Trophoblast cell (in vitro differentiated cells and primary cell): ENCODE measurements around the gene C12orf57.
"Not testable (repeated sequence)": the region's sequence is repeated elsewhere in the genome, so short reads cannot be mapped to it uniquely, and the experiment has no call there.

Source experiments
- DNase-seq, 2 donors: peaks; one replicate each; pipeline ENCODE4 v3.0.0-alpha.2; 2016
- H2AFZ ChIP-seq: 2 replicates; pipeline ENCODE4 v1.6.1; 2013; ENCODE audit warnings: low read length, moderate library complexity, mild to moderate bottlenecking; ENCODE audit not compliant: insufficient read depth, poor library complexity
- H2AK5ac ChIP-seq: 2 replicates; pipeline ENCODE4 v1.6.1; 2013; ENCODE audit warnings: mild to moderate bottlenecking, low read length
- H2BK120ac ChIP-seq: 2 replicates; pipeline ENCODE4 v1.6.1; 2013; ENCODE audit warnings: low read length, mild to moderate bottlenecking, moderate library complexity; ENCODE audit not compliant: insufficient read depth, poor library complexity
- H2BK12ac ChIP-seq: 2 replicates; pipeline ENCODE4 v1.6.1; 2013; ENCODE audit warnings: mild to moderate bottlenecking, low read length, moderate library complexity
- H2BK5ac ChIP-seq: 2 replicates; pipeline ENCODE4 v1.6.1; 2013; ENCODE audit warnings: low read length, low read depth, moderate library complexity, mild to moderate bottlenecking; ENCODE audit not compliant: poor library complexity
- H3K14ac ChIP-seq: 2 replicates; pipeline ENCODE4 v1.6.1; 2013; ENCODE audit warnings: mild to moderate bottlenecking, low read length
- H3K18ac ChIP-seq: 2 replicates; pipeline ENCODE4 v1.6.1; 2013; ENCODE audit warnings: mild to moderate bottlenecking, low read length
- H3K23ac ChIP-seq: 2 replicates; pipeline ENCODE4 v1.6.1; 2013; ENCODE audit warnings: low read length
- H3K27ac ChIP-seq: 2 replicates; pipeline ENCODE4 v1.5.1; 2013; ENCODE audit warnings: low read depth, mild to moderate bottlenecking, inconsistent platforms, low read length, moderate library complexity
- H3K27me3 ChIP-seq: 2 replicates; pipeline ENCODE4 v1.6.1; 2013; ENCODE audit warnings: inconsistent platforms, mild to moderate bottlenecking, low read length, moderate library complexity; ENCODE audit not compliant: insufficient read depth
- H3K36me3 ChIP-seq, 2 experiments: 1 replicate in 1 of 2; 2 replicates in 1 of 2; pipeline ENCODE4 v1.6.1; 2013; ENCODE audit warnings: low read length in 2 of 2, mild to moderate bottlenecking in 2 of 2, moderate library complexity in 1 of 2; ENCODE audit not compliant: insufficient read depth in 2 of 2, control insufficient read depth in 1 of 2
- H3K4ac ChIP-seq: 2 replicates; pipeline ENCODE4 v1.6.1; 2013; ENCODE audit warnings: low read depth, mild to moderate bottlenecking, low read length, moderate library complexity
- H3K4me1 ChIP-seq, 2 experiments: 1 replicate in 1 of 2; 2 replicates in 1 of 2; pipeline ENCODE4 v1.6.1; 2013; ENCODE audit warnings: low read length in 2 of 2, mild to moderate bottlenecking in 2 of 2, moderate library complexity in 1 of 2; ENCODE audit not compliant: insufficient read depth in 2 of 2, control insufficient read depth in 1 of 2
- H3K4me2 ChIP-seq: 2 replicates; pipeline ENCODE4 v1.6.1; 2013; ENCODE audit warnings: inconsistent platforms, mild to moderate bottlenecking, low read length, moderate library complexity
- H3K4me3 ChIP-seq: 2 replicates; pipeline ENCODE4 v1.5.1; 2013; ENCODE audit warnings: mild to moderate bottlenecking, low read depth, low read length, inconsistent platforms
- H3K79me1 ChIP-seq: one replicate; pipeline ENCODE4 v1.6.1; 2013; ENCODE audit warnings: low read length
- H3K79me2 ChIP-seq: 2 replicates; pipeline ENCODE4 v1.6.1; 2013; ENCODE audit warnings: low read length, mild to moderate bottlenecking; ENCODE audit not compliant: control insufficient read depth, insufficient read depth, poor library complexity
- H3K9ac ChIP-seq: 2 replicates; pipeline ENCODE4 v1.6.1; 2013; ENCODE audit warnings: mild to moderate bottlenecking, low read length
- H3K9me3 ChIP-seq: 2 replicates; pipeline ENCODE4 v1.6.1; 2013; ENCODE audit warnings: low read depth, mild to moderate bottlenecking, control low read depth, inconsistent platforms, low read length; ENCODE audit not compliant: insufficient read depth
- H4K12ac ChIP-seq: 2 replicates; pipeline ENCODE4 v1.6.1; 2013; ENCODE audit warnings: low read depth, mild to moderate bottlenecking, low read length, moderate library complexity
- H4K8ac ChIP-seq: 2 replicates; pipeline ENCODE4 v1.6.1; 2013; ENCODE audit warnings: low read depth, mild to moderate bottlenecking, low read length, moderate library complexity
- H4K91ac ChIP-seq: one replicate; pipeline ENCODE4 v1.6.1; 2013; ENCODE audit warnings: low read depth, mild to moderate bottlenecking, low read length, moderate library complexity
- WGBS: extraction: QIAGEN DNeasy Blood & Tissue Kit; methylation state at CpG from one replicate; pipeline ENCODE4 v1.1.7; 2013; ENCODE audit warnings: missing lambda C conversion rate; ENCODE audit not compliant: insufficient read length, insufficient coverage; ENCODE audit errors: extremely low coverage; 5-methylcytosine and 5-hydroxymethylcytosine counted together

The C12orf57 gene

DNA sequence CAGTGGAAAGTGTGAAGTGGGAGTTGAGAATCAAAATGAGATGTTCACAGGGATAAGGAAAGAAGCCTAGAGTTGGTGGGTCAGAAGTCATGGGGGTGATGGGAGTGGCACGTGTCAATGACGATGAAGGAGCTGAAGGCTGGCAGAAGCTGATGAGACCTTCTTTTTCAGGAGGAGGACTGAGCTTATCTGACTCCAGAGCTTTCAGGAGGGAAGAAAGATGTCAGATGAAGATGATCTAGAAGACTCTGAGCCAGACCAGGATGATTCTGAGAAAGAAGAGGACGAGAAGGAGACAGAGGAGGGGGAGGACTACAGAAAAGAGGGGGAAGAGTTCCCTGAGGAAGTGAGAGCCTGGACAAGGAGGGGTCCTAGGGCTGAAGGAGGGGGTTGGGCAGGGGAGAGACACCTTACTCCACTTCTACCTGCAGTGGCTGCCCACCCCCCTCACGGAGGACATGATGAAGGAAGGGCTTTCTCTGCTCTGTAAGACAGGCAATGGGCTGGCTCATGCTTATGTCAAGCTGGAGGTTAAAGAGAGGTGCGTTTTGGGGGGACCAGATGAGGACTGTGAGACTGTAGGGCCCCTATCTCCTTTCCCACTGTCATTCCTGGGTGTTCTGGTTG lies 38.3 kb upstream of the C12orf57 start:
- peak overlapping the region; percentile 65 for H3K4me2 ChIP-seq
- H3K36me3 ChIP-seq: no peaks in the 10 kb centered on the region
- no peak overlapping the region for H3K4ac ChIP-seq
- H3K79me1 ChIP-seq: peaks cover 8% of the 10 kb centered on the region
- H3K4me3 ChIP-seq: no peak overlapping the region
- no peak overlapping the region for H2BK12ac ChIP-seq
- no peak overlapping the region for H3K14ac ChIP-seq
- H2AFZ ChIP-seq: no peak overlapping the region
- no peak overlapping the region for H3K23ac ChIP-seq
- peaks cover 3% of the 10 kb centered on the region for H3K79me2 ChIP-seq
- H2BK120ac ChIP-seq: no peak overlapping the region
- H4K8ac ChIP-seq: peak overlapping the region; percentile 94
- no peak overlapping the region for H2AK5ac ChIP-seq
- no CpG with 5 or more reads among the region's 5 CpGs for WGBS
- peaks cover 4 to 6% of the 10 kb centered on the region in 2 experiments for H3K4me1 ChIP-seq
- no peak overlapping the region for H3K9ac ChIP-seq
- no peak overlapping the region for H4K91ac ChIP-seq
- H3K27me3 ChIP-seq: no peaks in the 10 kb centered on the region
- H2BK5ac ChIP-seq: no peak overlapping the region
- no peak overlapping the region for H3K18ac ChIP-seq
- peak overlapping the region; percentile 78 for H4K12ac ChIP-seq
- no peaks in the 10 kb centered on the region for H3K9me3 ChIP-seq
- no peak overlapping the region for H3K27ac ChIP-seq
- DNase-seq: no peak

DNA sequence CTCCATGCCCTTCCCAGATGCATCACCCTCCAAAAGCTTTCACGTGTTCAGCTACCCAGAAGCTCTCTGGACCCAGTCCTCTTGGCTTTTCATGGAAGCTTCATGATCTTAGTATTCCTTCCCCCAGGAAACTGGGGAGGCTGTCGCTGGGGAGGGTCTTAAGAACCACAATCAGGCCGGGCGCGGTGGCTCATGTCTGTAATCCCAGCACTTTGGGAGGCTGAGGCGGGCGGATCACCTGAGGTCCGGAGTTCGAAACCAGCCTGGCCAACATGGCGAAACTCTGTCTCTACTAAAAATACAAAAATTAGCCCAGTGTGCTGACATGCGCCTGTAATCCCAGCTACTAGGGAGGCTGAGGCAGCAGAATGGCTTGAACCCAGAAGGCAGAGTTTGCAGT lies 35.7 kb upstream of the C12orf57 start:
- H3K14ac ChIP-seq, H4K91ac ChIP-seq, H3K79me1 ChIP-seq, H2BK5ac ChIP-seq, H3K9me3 ChIP-seq, H2AK5ac ChIP-seq, H3K4me2 ChIP-seq, H3K4me1 ChIP-seq, H3K4ac ChIP-seq, H3K36me3 ChIP-seq, H4K8ac ChIP-seq, H3K4me3 ChIP-seq, H2AFZ ChIP-seq, H3K18ac ChIP-seq, H2BK120ac ChIP-seq, H3K79me2 ChIP-seq, DNase-seq, H3K27me3 ChIP-seq, H3K9ac ChIP-seq, H3K27ac ChIP-seq, H4K12ac ChIP-seq, H2BK12ac ChIP-seq, H3K23ac ChIP-seq: not testable (repeated sequence)
- no CpG with 5 or more reads among the region's 11 CpGs for WGBS

DNA sequence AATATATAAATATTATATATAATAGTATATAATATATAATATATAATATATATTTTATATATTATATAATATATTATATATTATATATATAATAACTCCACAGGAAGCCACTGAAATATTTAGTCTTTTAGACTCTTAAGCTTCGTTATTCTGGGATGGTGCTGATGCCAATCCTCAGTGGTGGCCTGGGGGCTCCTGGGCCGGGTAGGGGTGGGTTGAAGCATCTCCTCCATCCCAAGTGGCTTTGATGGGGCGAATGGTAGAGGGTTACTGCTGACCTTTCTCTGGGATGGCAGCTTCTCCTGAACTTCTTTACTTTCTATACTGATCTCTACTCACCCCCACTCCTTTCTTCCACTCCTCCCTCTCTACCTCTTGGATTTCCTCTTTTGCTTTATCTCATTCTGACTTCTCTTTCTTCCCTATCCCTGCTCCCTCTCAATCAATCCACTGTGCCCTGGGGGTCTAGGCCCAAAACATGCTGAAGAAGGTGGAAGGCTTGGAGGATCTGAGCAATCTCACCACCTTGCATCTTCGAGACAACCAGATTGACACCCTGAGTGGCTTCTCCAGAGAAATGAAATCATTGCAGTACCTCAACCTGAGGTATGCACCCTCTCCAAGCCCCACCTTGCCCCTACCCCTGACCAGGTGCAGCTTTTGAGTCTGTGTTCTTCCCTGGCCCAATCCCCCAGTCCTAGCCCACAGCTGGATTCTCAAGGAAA lies 34.2 kb upstream of the C12orf57 start:
- H3K36me3 ChIP-seq: no peaks in the 10 kb centered on the region
- H3K4ac ChIP-seq: no peak overlapping the region
- H4K91ac ChIP-seq: no peak overlapping the region
- H3K9ac ChIP-seq: no peak overlapping the region
- no peak overlapping the region for H2BK120ac ChIP-seq
- peaks cover 4 to 9% of the 10 kb centered on the region in 2 experiments for H3K4me1 ChIP-seq
- no peak overlapping the region for H2AK5ac ChIP-seq
- no peak overlapping the region for H3K14ac ChIP-seq
- DNase-seq: no peak
- no peak overlapping the region for H3K27ac ChIP-seq
- H2BK5ac ChIP-seq: no peak overlapping the region
- no peak overlapping the region for H3K4me3 ChIP-seq
- H3K79me1 ChIP-seq: peaks cover 4% of the 10 kb centered on the region
- no peak overlapping the region for H4K12ac ChIP-seq
- H3K18ac ChIP-seq: no peak overlapping the region
- H4K8ac ChIP-seq: no peak overlapping the region
- H2BK12ac ChIP-seq: no peak overlapping the region
- H3K4me2 ChIP-seq: no peak overlapping the region
- H3K9me3 ChIP-seq: no peaks in the 10 kb centered on the region
- peaks cover 3% of the 10 kb centered on the region for H3K79me2 ChIP-seq
- no CpG with 5 or more reads among the region's 4 CpGs for WGBS
- H3K23ac ChIP-seq: no peak overlapping the region
- no peak overlapping the region for H2AFZ ChIP-seq
- H3K27me3 ChIP-seq: peaks cover 9% of the 10 kb centered on the region

DNA sequence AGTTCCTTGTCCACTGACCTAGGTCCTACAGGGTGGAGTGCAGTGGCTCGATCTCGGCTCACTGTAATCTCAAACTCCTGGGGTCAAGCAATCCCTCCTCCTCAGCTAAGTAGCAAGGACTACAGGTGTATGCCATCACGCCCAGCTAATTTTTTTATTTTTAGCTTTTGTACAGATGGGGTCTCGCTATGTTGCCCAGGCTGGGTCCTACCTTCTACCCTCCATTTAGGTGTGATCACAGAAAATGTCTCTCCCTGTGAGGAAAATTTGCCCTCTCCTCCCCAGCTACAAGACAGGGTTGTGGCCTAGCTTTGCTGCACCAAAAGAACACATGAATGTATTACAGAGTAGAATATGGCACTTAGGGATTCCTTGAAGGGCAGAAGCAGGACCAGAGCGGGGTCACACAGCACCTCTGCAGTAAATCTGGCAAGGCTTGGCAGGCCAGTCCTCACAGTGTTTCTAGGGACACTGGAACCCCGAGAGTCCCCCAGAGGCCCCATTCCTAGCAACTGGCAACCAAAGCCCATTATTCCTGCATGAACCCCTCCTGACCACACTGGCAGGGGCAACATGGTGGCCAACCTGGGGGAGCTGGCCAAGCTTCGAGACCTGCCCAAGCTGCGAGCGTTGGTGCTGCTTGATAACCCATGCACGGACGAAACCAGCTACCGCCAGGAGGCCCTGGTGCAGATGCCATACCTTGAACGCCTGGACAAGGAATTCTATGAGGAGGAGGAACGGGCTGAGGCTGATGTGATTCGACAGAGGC lies 31.5 kb upstream of the C12orf57 start:
- peaks cover 18% of the 10 kb centered on the region for H3K27me3 ChIP-seq
- peaks cover 0 to 3% of the 10 kb centered on the region in 2 experiments for H3K4me1 ChIP-seq
- no CpG with 5 or more reads among the region's 15 CpGs for WGBS
- H2AK5ac ChIP-seq: no peak overlapping the region
- no peaks in the 10 kb centered on the region for H3K79me1 ChIP-seq
- no peak overlapping the region for H4K8ac ChIP-seq
- H4K91ac ChIP-seq: no peak overlapping the region
- H4K12ac ChIP-seq: no peak overlapping the region
- H3K4me3 ChIP-seq: no peak overlapping the region
- H3K9me3 ChIP-seq: no peaks in the 10 kb centered on the region
- H3K36me3 ChIP-seq: no peaks in the 10 kb centered on the region
- no peak overlapping the region for H2BK5ac ChIP-seq
- DNase-seq: no peak
- H3K23ac ChIP-seq: no peak overlapping the region
- H3K4ac ChIP-seq: no peak overlapping the region
- no peak overlapping the region for H2BK120ac ChIP-seq
- H2BK12ac ChIP-seq: no peak overlapping the region
- H3K9ac ChIP-seq: no peak overlapping the region
- H2AFZ ChIP-seq: no peak overlapping the region
- H3K4me2 ChIP-seq: no peak overlapping the region
- no peak overlapping the region for H3K27ac ChIP-seq
- no peak overlapping the region for H3K14ac ChIP-seq
- H3K18ac ChIP-seq: no peak overlapping the region
- no peaks in the 10 kb centered on the region for H3K79me2 ChIP-seq
